OCI-LY7 (cell line): ENCODE data around the gene LCE4A.

ENCODE experiments used
- EZH2phosphoT487 ChIP-seq: fragments of 200-600 bp; sonication (generic); IDR thresholded peaks from 2 replicates; pipeline ENCODE4 v1.6.1; 2018; ENCODE audit warnings: low read depth, borderline replicate concordance, mild to moderate bottlenecking, mixed run types, antibody characterized with exemption, low read length, moderate library complexity, mixed read lengths
- TF ChIP-seq, protein P1 (sequence below): fragments of 200-600 bp; sonication (generic); conservative IDR thresholded peaks from 2 replicates; pipeline ENCODE4 v1.5.1; 2014; ENCODE audit warnings: mild to moderate bottlenecking, antibody characterized with exemption, low read length, moderate library complexity, mixed read lengths

DNA sequence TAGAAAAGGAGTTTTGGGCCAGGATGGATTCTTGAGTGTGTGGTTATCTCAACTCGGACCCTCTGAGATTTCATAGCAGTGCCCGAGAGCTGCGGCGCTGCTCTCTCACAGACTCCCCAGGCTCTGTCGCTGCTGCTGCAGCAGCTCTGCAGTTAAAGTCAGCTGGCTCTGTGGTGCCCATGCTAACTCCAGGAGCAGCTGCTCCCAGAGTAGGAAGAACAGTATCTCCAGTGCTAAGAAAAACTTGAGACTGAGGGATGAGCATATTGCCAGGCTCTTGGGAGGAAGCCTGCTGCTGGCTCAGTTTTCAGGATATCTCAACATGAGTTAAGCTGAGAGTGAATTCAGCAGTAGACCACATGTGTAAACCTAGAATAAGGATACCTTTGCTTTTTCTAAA is 40.3 kb upstream of the LCE4A start:
- TF ChIP-seq, protein P1, sequence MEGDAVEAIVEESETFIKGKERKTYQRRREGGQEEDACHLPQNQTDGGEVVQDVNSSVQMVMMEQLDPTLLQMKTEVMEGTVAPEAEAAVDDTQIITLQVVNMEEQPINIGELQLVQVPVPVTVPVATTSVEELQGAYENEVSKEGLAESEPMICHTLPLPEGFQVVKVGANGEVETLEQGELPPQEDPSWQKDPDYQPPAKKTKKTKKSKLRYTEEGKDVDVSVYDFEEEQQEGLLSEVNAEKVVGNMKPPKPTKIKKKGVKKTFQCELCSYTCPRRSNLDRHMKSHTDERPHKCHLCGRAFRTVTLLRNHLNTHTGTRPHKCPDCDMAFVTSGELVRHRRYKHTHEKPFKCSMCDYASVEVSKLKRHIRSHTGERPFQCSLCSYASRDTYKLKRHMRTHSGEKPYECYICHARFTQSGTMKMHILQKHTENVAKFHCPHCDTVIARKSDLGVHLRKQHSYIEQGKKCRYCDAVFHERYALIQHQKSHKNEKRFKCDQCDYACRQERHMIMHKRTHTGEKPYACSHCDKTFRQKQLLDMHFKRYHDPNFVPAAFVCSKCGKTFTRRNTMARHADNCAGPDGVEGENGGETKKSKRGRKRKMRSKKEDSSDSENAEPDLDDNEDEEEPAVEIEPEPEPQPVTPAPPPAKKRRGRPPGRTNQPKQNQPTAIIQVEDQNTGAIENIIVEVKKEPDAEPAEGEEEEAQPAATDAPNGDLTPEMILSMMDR, result no peak
- no peak for TF ChIP-seq EZH2phosphoT487
